Measurements from ENCODE around the gene ESYT2. TPM values are rescaled to one million over a fixed set of nuclear protein-coding genes. Genes with fewer than 3 reads are reported as not detected.
A peak's percentile ranks its signal among the peaks of the same experiment; 100 is the strongest.

ESYT2 gene
- total and polyA plus RNA-seq, 2 donors (not counting 1 experiment from before 2014, with no cell fraction given): 66.0 to 93.0 TPM

DNA sequence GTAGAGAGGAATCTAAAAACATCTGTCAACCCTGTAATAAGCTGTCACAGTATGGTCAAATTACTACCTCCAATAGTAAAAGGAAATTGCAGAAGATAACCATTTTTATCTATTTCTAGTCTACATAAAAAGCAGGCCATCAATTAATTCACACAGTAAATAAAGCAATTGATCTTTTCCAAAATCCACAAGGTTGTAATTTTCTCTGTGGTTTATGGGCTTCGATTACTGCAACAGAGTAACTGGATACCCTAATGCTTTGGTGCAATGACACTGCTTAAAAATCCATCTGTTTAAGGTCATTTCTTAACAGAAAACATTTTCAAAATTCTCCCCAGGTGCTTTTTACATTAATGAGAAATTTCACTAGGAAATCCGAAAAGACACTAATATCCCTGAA is 23.9 kb downstream of the ESYT2 start:
- H4K20me1 ChIP-seq (ENCODE audit: control insufficient read depth, extremely low read depth, insufficient read depth, low read length): no peaks in the 10 kb centered on the region
- no peak for DNase-seq (ENCODE audit: low read depth in 2 of 2)

DNA sequence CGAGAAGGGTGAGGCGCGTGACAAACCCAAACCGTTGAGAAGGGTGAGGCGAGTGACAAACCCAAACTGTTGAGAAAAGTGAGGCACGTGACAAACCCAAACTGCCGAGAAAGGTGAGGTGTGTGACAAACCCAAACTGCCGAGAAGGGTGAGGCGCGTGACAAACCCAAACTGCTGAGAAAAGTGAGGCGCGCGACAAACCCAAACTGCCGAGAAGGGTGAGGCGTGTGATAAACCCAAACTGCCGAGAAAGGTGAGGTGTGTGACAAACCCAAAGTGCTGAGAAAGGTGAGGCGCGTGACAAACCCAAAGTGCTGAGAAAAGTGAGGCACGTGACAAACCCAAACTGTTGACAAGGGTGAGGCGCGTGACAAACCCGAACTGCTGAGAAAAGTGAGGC is 25.0 kb downstream of the ESYT2 start:
- no peak overlapping the region for H3K4me3 ChIP-seq (replicated peaks in 1 of 4; ENCODE audit: control extremely low read depth in 1 of 4, insufficient read depth in 1 of 4, low read depth in 3 of 4, low read length in 4 of 4)
- H2AFZ ChIP-seq (ENCODE audit: low read length): no peak overlapping the region

More for the DNA sequence above, 23.9 kb downstream of the ESYT2 start:
- Histone ChIP-seq H3K36me3 (ENCODE audit: control insufficient read depth, insufficient read depth, low read length) (no peaks in the 10 kb centered on the region), H2AFZ (ENCODE audit: low read length) (no peak overlapping the region), H3K9ac (ENCODE audit: insufficient read depth, low read length) (no peak overlapping the region), H3K4me3 (replicated peaks in 1 of 4; ENCODE audit: control extremely low read depth in 1 of 4, insufficient read depth in 1 of 4, low read depth in 3 of 4, low read length in 4 of 4) (no peak overlapping the region), H3K79me2 (ENCODE audit: control insufficient read depth, insufficient read depth, low read length) (peaks cover 53% of the 10 kb centered on the region), H3K27ac (ENCODE audit: insufficient read depth, low read length) (no peak overlapping the region), H3K27me3 (ENCODE audit: control insufficient read depth, insufficient read depth, low read length) (no peaks in the 10 kb centered on the region), H3K4me2 (ENCODE audit: extremely low read depth, insufficient read depth, low read length) (no peak overlapping the region), H3K4me1 (ENCODE audit: control insufficient read depth, extremely low read depth, insufficient read depth, low read length) (peaks cover 7% of the 10 kb centered on the region), H3K9me3 (ENCODE audit: control insufficient read depth, insufficient read depth, low read depth, low read length) (no peaks in the 10 kb centered on the region)
- TF ChIP-seq, protein P1, sequence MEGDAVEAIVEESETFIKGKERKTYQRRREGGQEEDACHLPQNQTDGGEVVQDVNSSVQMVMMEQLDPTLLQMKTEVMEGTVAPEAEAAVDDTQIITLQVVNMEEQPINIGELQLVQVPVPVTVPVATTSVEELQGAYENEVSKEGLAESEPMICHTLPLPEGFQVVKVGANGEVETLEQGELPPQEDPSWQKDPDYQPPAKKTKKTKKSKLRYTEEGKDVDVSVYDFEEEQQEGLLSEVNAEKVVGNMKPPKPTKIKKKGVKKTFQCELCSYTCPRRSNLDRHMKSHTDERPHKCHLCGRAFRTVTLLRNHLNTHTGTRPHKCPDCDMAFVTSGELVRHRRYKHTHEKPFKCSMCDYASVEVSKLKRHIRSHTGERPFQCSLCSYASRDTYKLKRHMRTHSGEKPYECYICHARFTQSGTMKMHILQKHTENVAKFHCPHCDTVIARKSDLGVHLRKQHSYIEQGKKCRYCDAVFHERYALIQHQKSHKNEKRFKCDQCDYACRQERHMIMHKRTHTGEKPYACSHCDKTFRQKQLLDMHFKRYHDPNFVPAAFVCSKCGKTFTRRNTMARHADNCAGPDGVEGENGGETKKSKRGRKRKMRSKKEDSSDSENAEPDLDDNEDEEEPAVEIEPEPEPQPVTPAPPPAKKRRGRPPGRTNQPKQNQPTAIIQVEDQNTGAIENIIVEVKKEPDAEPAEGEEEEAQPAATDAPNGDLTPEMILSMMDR (conservative IDR thresholded peaks at IDR 0.05 in 1 of 2, IDR thresholded peaks at IDR 0.05 in 1 of 2; ENCODE audit: low read depth in 1 of 2, low read length in 2 of 2): no peak
- TF ChIP-seq EZH2 (IDR thresholded peaks at IDR 0.05; ENCODE audit: low read length, missing control alignments): no peak

DNA sequence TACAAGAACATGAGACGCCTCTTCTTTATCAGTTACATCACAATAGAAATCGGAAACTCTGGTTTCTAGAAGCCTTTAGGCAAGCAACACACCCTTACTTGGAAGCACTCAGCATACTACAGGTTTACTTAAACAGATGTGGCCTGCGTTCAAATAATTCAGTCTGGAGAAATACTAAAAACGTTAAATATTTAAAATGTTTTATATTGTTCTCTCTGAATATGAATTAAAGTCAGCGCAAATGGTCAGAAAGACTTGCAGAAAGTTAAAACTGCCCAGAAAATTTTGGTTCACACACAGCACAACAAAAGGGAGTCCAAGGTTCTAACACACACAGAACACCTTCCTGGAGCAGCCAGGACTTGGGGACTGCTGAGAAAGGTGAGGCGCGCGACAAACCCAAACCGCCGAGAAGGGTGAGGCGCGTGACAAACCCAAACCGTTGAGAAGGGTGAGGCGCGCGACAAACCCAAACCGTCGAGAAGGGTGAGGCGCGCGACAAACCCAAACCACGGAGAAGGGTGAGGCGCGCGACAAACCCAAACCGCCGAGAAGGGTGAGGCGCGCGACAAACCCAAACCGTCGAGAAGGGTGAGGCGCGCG is 25.8 kb downstream of the ESYT2 start:
- TF ChIP-seq EZH2 (IDR thresholded peaks at IDR 0.05; ENCODE audit: low read length, missing control alignments): no peak
- TF ChIP-seq, protein P1 (conservative IDR thresholded peaks at IDR 0.05 in 1 of 2, IDR thresholded peaks at IDR 0.05 in 1 of 2; ENCODE audit: low read depth in 1 of 2, low read length in 2 of 2): no peak
- Histone ChIP-seq H2AFZ (ENCODE audit: low read length) (no peak overlapping the region), H3K79me2 (ENCODE audit: control insufficient read depth, insufficient read depth, low read length) (peaks cover 52% of the 10 kb centered on the region)

More for the DNA sequence above, 25.0 kb downstream of the ESYT2 start:
- Histone ChIP-seq H3K4me1 (ENCODE audit: control insufficient read depth, extremely low read depth, insufficient read depth, low read length) (peaks cover 7% of the 10 kb centered on the region), H3K27me3 (ENCODE audit: control insufficient read depth, insufficient read depth, low read length) (no peaks in the 10 kb centered on the region), H3K27ac (ENCODE audit: insufficient read depth, low read length) (no peak overlapping the region), H3K79me2 (ENCODE audit: control insufficient read depth, insufficient read depth, low read length) (peaks cover 52% of the 10 kb centered on the region), H3K9ac (ENCODE audit: insufficient read depth, low read length) (no peak overlapping the region), H4K20me1 (ENCODE audit: control insufficient read depth, extremely low read depth, insufficient read depth, low read length) (no peaks in the 10 kb centered on the region), H3K4me2 (ENCODE audit: extremely low read depth, insufficient read depth, low read length) (no peak overlapping the region), H3K36me3 (ENCODE audit: control insufficient read depth, insufficient read depth, low read length) (no peaks in the 10 kb centered on the region), H3K9me3 (ENCODE audit: control insufficient read depth, insufficient read depth, low read depth, low read length) (no peaks in the 10 kb centered on the region)
- no peak for DNase-seq (ENCODE audit: low read depth in 2 of 2)
- TF ChIP-seq, protein P1 (conservative IDR thresholded peaks at IDR 0.05 in 1 of 2, IDR thresholded peaks at IDR 0.05 in 1 of 2; ENCODE audit: low read depth in 1 of 2, low read length in 2 of 2): no peak
- no peak for TF ChIP-seq EZH2 (IDR thresholded peaks at IDR 0.05; ENCODE audit: low read length, missing control alignments)

More for the DNA sequence above, 25.8 kb downstream of the ESYT2 start:
- H3K36me3 ChIP-seq (ENCODE audit: control insufficient read depth, insufficient read depth, low read length): no peaks in the 10 kb centered on the region
- no peak overlapping the region for H3K9ac ChIP-seq (ENCODE audit: insufficient read depth, low read length)
- no peak overlapping the region for H3K4me3 ChIP-seq (replicated peaks in 1 of 4; ENCODE audit: control extremely low read depth in 1 of 4, insufficient read depth in 1 of 4, low read depth in 3 of 4, low read length in 4 of 4)
- peak overlapping the region; percentile 61 for H3K27ac ChIP-seq (ENCODE audit: insufficient read depth, low read length)
- no peak for DNase-seq (ENCODE audit: low read depth in 2 of 2)
- H4K20me1 ChIP-seq (ENCODE audit: control insufficient read depth, extremely low read depth, insufficient read depth, low read length): no peaks in the 10 kb centered on the region
- no peaks in the 10 kb centered on the region for H3K27me3 ChIP-seq (ENCODE audit: control insufficient read depth, insufficient read depth, low read length)
- H3K9me3 ChIP-seq (ENCODE audit: control insufficient read depth, insufficient read depth, low read depth, low read length): no peaks in the 10 kb centered on the region
- peaks cover 7% of the 10 kb centered on the region for H3K4me1 ChIP-seq (ENCODE audit: control insufficient read depth, extremely low read depth, insufficient read depth, low read length)
- no peak overlapping the region for H3K4me2 ChIP-seq (ENCODE audit: extremely low read depth, insufficient read depth, low read length)

Data from fibroblast of lung (primary cell).